ENCODE measurements around the gene TSPYL1. TPM values are rescaled to one million over a fixed set of nuclear protein-coding genes. Genes with fewer than 3 reads are reported as not detected.
A peak's percentile ranks its signal among the peaks of the same experiment; 100 is the strongest.

TSPYL1 gene
- total RNA-seq, 1 experiment from 2014 or later, result 70.3 TPM

GRCh38 chr6:116268589-116269293 is 11.0 kb downstream of the TSPYL1 start:
- no peaks in the 10 kb centered on the region for H3K9me2 ChIP-seq (ENCODE audit: insufficient read depth)
- peak; percentile 68 for DNase-seq (ENCODE audit: low read depth, low spot score)
- RAD21 ChIA-PET (ENCODE audit: low non-redundant PET in 1 of 2, low total read pairs in 2 of 2, uncharacterized antibody in 2 of 2, unreplicated experiment in 2 of 2), result interaction anchor here in 1 of 2 experiments (1.1 kb wide), 1 partner anchor 292 kb away, joined by 3 read pairs; no protein-coding TSS in a partner anchor
- H2AFZ ChIP-seq (ENCODE audit: low read depth, low read length, poor library complexity, severe bottlenecking), result no peak overlapping the region
- no peak overlapping the region for H3K27ac ChIP-seq (ENCODE audit: low read depth, low read length)
- no peak overlapping the region for H3K4me3 ChIP-seq (replicated peaks in 1 of 2; ENCODE audit: low read depth in 1 of 2, low read length in 2 of 2)
- H3K9me3 ChIP-seq (ENCODE audit: control insufficient read depth in 1 of 2, insufficient read depth in 1 of 2, low read depth in 1 of 2, low read length in 2 of 2), result no peaks in the 10 kb centered on the region
- no peak overlapping the region for H3K9ac ChIP-seq (ENCODE audit: low read length)
- ATAC-seq, result peak; percentile 95
- H3K4me2 ChIP-seq (ENCODE audit: low read length), result no peak overlapping the region
- CTCF ChIA-PET, result interaction anchor here (0.6 to 3.3 kb wide), 26 partner anchors 11 to 578 kb away, joined by 3 to 33 read pairs (median 4); partner anchors contain the start of genes CALHM4, CALHM5, RWDD1 and TSPYL1
- H3K4me1 ChIP-seq (ENCODE audit: control insufficient read depth in 1 of 2, insufficient read depth in 2 of 2, low read length in 2 of 2), result peaks cover 0 to 10% of the 10 kb centered on the region in 2 experiments; a peak in 2 of 4 replicates
- no peaks in the 10 kb centered on the region for H3K79me2 ChIP-seq (ENCODE audit: insufficient read depth, low read length)
- intact Hi-C loops (cut with micrococcal nuclease), result loop anchor here (2.0 to 5.0 kb wide), 3 partner anchors 264 to 379 kb away; no protein-coding TSS in a partner anchor
- POLR2A ChIA-PET, result interaction anchor here (0.9 to 1.4 kb wide), 4 partner anchors 11 to 292 kb away, joined by 3 to 9 read pairs (median 5); partner anchors contain the start of genes DSE, TSPYL1 and TSPYL4
- no TSS peak for BruUV-seq (replicated peaks)
- 0 out of 4 replicates have a peak, but pooled peaks cover 0 to 2% of the 10 kb centered on the region in 2 experiments for H3K36me3 ChIP-seq (ENCODE audit: control insufficient read depth in 1 of 2, insufficient read depth in 2 of 2, low read length in 2 of 2)
- no peaks in the 10 kb centered on the region for H3K27me3 ChIP-seq (ENCODE audit: insufficient read depth, low read length)
- H4K20me1 ChIP-seq (ENCODE audit: insufficient read depth), result no peaks in the 10 kb centered on the region
- TF ChIP-seq YY1 (IDR thresholded peaks at IDR 0.05; ENCODE audit: extremely low read depth, insufficient replicate concordance, low read depth, low read length) (no peak), CTCF (IDR thresholded peaks at IDR 0.05 in 2 of 3, conservative IDR thresholded peaks at IDR 0.05 in 1 of 3; ENCODE audit: borderline replicate concordance in 1 of 3, insufficient read depth in 1 of 3, low read depth in 2 of 3, low read length in 2 of 3) (peak; percentile 84 to 99 (median 96)), RAD21 (IDR thresholded peaks at IDR 0.05; ENCODE audit: low read depth) (peak; percentile 88)
